ENCODE data around the gene IFITM2. TPM values are rescaled to one million over a fixed set of nuclear protein-coding genes. Genes with fewer than 3 reads are reported as not detected.
"Not testable (repeated sequence)": the region's sequence is repeated elsewhere in the genome, so short reads cannot be mapped to it uniquely, and the experiment has no call there.

Gene IFITM2
- total and polyA plus RNA-seq, 4 donors = 424 to 1,109 (median 768) TPM

DNA sequence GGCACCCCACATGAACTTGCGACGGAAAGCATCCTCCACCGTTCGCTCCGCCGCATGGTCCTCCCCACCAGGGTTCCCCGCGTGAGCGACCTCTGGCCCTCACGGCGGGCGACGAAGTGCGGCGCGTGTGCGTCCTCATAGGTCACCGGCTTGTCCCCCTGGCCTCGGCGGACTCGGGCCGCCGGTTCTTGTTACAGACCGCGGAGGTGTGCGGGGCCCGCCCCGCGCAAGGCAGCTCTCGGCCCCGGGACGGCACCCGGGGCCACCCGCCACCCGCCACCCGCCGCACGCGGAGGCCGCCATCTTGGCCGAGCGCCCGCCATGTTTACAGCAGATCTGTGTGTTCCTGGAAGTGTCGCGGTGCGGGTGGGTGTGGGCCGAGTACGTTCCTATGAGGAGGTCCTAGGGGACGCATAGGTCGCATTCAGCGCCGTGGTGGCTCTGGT, 3.5 kb upstream of the IFITM2 start:
- Histone ChIP-seq H3K4me3 (ENCODE audit: low read length in 2 of 2) (no peak overlapping the region), H3K4me1 (ENCODE audit: control insufficient read depth in 1 of 2, insufficient read depth in 2 of 2, low read length in 2 of 2) (no peaks in the 10 kb centered on the region), H3K27ac (ENCODE audit: low read depth in 1 of 2, low read length in 2 of 2) (no peak overlapping the region), H3K27me3 (ENCODE audit: control insufficient read depth in 1 of 2, insufficient read depth in 2 of 2, low read length in 1 of 2) (no peaks in the 10 kb centered on the region), H3K36me3 (ENCODE audit: control insufficient read depth in 1 of 2, insufficient read depth in 2 of 2, low read length in 1 of 2) (no peaks in the 10 kb centered on the region), H3K9me3 (ENCODE audit: control insufficient read depth, low read length) (no peaks in the 10 kb centered on the region)
- 68 to 76% methylated on average over 51 to 52 of the region's 52 CpGs for WGBS, 2 donors
- ATAC-seq (ENCODE audit: low FRiP score) = no peak
- intact Hi-C loops (cut with DNase I) = loop anchor here in 1 of 2 donors (10.0 kb wide), 1 partner anchor 69 kb away; the partner anchor contains the start of genes PSMD13 and SIRT3
- DNase-seq = no peak

DNA sequence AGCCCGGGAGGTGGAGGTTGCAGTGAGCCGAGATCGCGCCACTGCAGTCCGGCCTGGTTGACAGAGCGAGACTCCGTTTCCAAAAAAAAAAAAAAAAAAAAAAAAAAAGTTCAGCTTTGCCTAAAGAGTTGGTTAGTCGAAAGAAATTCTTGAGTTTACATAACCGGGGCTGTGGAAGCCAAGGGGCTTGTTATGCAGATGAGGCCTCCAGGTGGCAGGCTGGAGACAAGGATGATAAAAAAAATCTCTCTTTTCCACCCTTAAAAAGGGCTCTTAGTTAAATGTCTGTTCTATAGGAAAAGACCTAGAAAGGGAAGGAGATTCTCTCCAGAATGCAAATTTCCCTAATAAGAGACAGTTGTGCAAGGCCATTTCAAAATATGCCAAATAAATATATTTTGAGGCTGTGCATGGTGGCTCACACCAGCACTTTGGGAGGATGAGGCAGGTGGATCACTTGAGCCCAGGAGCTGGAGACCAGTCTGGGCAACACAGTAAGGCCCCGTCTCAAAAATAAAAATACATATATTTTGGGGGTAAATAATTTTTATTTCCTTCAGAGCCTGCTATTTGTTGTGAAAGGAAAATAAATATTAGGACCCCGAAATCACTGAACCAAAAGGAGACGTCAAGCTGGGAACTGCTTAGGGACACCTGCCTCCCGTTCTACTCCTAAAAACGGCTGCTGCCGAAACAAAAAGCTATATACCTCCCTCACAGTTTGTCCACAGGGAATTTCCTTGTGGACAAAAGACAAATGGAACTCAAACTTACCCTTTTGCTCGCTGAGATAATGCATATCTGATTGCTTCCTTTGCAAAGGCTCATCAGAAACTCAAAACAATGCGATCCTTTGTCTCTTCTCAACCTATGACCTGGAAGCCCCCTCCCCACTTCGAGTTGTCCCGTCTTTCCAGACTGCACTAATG, 2.4 kb upstream of the IFITM2 start:
- Histone ChIP-seq H3K9me3 (ENCODE audit: control insufficient read depth, low read length) (no peaks in the 10 kb centered on the region), H3K4me1 (ENCODE audit: control insufficient read depth in 1 of 2, insufficient read depth in 2 of 2, low read length in 2 of 2) (no peaks in the 10 kb centered on the region), H3K27me3 (ENCODE audit: control insufficient read depth in 1 of 2, insufficient read depth in 2 of 2, low read length in 1 of 2) (no peaks in the 10 kb centered on the region), H3K4me3 (ENCODE audit: low read length in 2 of 2) (no peak overlapping the region), H3K36me3 (ENCODE audit: control insufficient read depth in 1 of 2, insufficient read depth in 2 of 2, low read length in 1 of 2) (no peaks in the 10 kb centered on the region), H3K27ac (ENCODE audit: low read depth in 1 of 2, low read length in 2 of 2) (no peak overlapping the region)
- ATAC-seq (ENCODE audit: low FRiP score) = no peak
- intact Hi-C loops (cut with DNase I) = loop anchor here (5.0 to 10.0 kb wide), 2 partner anchors 47 to 70 kb away; partner anchors contain the start of genes PSMD13 (in 1 of the 2) and SIRT3 (in 1 of the 2)
- peak in 1 of 2 donors; percentile 73 for DNase-seq
- 38 to 40% methylated on average over 17 to 19 of the region's 19 CpGs for WGBS, 2 donors

DNA sequence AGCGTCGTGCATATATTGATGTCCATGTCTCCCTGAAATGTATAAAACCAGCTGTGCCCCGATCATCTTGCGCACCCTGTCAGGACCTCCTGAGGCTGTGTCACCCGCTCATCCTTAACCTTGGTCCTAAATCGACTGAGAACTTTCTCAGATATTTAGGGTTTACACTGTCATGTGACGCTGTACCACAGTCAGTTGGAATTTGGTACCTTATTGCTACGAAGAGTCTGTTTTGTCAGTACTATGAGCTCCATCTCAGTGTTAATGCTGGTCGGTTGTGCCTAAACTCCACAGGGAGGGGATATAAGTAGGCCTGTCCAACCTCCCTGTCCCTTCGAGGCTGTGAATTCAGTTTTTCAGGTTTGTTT, 1.8 kb upstream of the IFITM2 start:
- no peak for ATAC-seq (ENCODE audit: low FRiP score)
- intact Hi-C loops (cut with DNase I) = loop anchor here (5.0 to 10.0 kb wide), 2 partner anchors 46 to 71 kb away; partner anchors contain the start of genes PSMD13 (in 1 of the 2) and SIRT3 (in 1 of the 2)
- H3K9me3 ChIP-seq (ENCODE audit: control insufficient read depth, low read length) = no peaks in the 10 kb centered on the region
- H3K36me3 ChIP-seq (ENCODE audit: control insufficient read depth in 1 of 2, insufficient read depth in 2 of 2, low read length in 1 of 2) = no peaks in the 10 kb centered on the region
- no peak overlapping the region for H3K4me3 ChIP-seq (ENCODE audit: low read length in 2 of 2)
- DNase-seq = no peak
- no peaks in the 10 kb centered on the region for H3K27me3 ChIP-seq (ENCODE audit: control insufficient read depth in 1 of 2, insufficient read depth in 2 of 2, low read length in 1 of 2)
- H3K27ac ChIP-seq (ENCODE audit: low read depth in 1 of 2, low read length in 2 of 2) = no peak overlapping the region
- no peaks in the 10 kb centered on the region for H3K4me1 ChIP-seq (ENCODE audit: control insufficient read depth in 1 of 2, insufficient read depth in 2 of 2, low read length in 2 of 2)
- WGBS, 2 donors = 92 to 93% methylated on average over 10 of the region's 10 CpGs

- H3K4me1 ChIP-seq (ENCODE audit: control insufficient read depth in 1 of 2, insufficient read depth in 2 of 2, low read length in 2 of 2) = no peaks in the 10 kb centered on the region
- no peak for DNase-seq
- H3K27ac ChIP-seq (ENCODE audit: low read depth in 1 of 2, low read length in 2 of 2) = no peak overlapping the region
- H3K4me3 ChIP-seq (ENCODE audit: low read length in 2 of 2) = no peak overlapping the region
- no peaks in the 10 kb centered on the region for H3K36me3 ChIP-seq (ENCODE audit: control insufficient read depth in 1 of 2, insufficient read depth in 2 of 2, low read length in 1 of 2)
- ATAC-seq (ENCODE audit: low FRiP score) = no peak
- no peaks in the 10 kb centered on the region for H3K9me3 ChIP-seq (ENCODE audit: control insufficient read depth, low read length)
- H3K27me3 ChIP-seq (ENCODE audit: control insufficient read depth in 1 of 2, insufficient read depth in 2 of 2, low read length in 1 of 2) = no peaks in the 10 kb centered on the region
- intact Hi-C loops (cut with DNase I) = loop anchor here (5.0 to 10.0 kb wide), 2 partner anchors 45 to 72 kb away; partner anchors contain the start of genes PSMD13 (in 1 of the 2) and SIRT3 (in 1 of the 2)
- WGBS, 2 donors = 96 to 98% methylated on average over 17 of the region's 17 CpGs
Observed at GRCh38 chr11:306645-307371, 808 bp upstream of the IFITM2 start.

DNA sequence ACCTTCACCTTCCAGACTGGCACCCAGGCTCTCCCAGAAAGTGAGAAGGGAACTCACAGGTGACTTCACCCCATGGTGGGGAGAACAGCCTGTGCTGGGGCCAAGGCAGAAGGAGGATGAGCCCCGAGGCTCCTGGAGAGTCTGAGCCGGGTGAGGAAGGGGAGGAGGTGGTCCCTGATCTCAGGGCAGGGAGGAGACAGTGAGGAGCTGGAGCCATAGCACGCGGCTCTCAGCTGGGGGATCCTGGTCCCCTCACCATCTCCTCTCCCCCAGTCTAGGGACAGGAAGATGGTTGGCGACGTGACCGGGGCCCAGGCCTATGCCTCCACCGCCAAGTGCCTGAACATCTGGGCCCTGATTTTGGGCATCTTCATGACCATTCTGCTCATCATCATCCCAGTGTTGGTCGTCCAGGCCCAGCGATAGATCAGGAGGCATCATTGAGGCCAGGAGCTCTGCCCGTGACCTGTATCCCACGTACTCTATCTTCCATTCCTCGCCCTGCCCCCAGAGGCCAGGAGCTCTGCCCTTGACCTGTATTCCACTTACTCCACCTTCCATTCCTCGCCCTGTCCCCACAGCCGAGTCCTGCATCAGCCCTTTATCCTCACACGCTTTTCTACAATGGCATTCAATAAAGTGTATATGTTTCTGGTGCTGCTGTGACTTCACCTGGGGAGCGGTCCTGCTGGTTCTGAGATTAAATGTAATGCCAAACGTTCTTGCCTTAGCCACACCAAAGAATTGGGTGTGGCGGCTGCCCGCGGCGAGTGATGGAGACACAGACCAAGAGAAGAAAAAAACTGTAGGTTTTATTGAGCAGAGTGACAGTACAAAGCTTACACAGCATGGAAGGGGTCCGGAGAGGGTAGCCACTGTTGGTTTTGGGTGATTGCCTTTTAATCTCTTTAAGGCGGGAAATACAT, 1.4 kb downstream of the IFITM2 start:
- H3K27ac ChIP-seq (ENCODE audit: low read depth in 1 of 2, low read length in 2 of 2) = peak overlapping the region in 1 of 2 donors; percentile 12
- not testable (repeated sequence) for H3K27me3 ChIP-seq (ENCODE audit: control insufficient read depth in 1 of 2, insufficient read depth in 2 of 2, low read length in 1 of 2); H3K36me3 ChIP-seq (ENCODE audit: control insufficient read depth in 1 of 2, insufficient read depth in 2 of 2, low read length in 1 of 2); DNase-seq; H3K4me1 ChIP-seq (ENCODE audit: control insufficient read depth in 1 of 2, insufficient read depth in 2 of 2, low read length in 2 of 2); H3K9me3 ChIP-seq (ENCODE audit: control insufficient read depth, low read length)
- WGBS, 2 donors = 73% methylated on average over 21 to 24 of the region's 24 CpGs
- peak; percentile 2 for ATAC-seq (ENCODE audit: low FRiP score)
- intact Hi-C loops (cut with DNase I) = loop anchor here (2.0 to 10.0 kb wide), 3 partner anchors 43 to 74 kb away; partner anchors contain the start of genes PSMD13 (in 1 of the 2) and SIRT3 (in 1 of the 2)
- peak overlapping the region in 1 of 2 donors; percentile 46 for H3K4me3 ChIP-seq (ENCODE audit: low read length in 2 of 2)

GRCh38 chr11:309979-310572, 2.5 kb downstream of the IFITM2 start:
- not testable (repeated sequence) for H3K36me3 ChIP-seq (ENCODE audit: control insufficient read depth in 1 of 2, insufficient read depth in 2 of 2, low read length in 1 of 2); H3K4me1 ChIP-seq (ENCODE audit: control insufficient read depth in 1 of 2, insufficient read depth in 2 of 2, low read length in 2 of 2); H3K9me3 ChIP-seq (ENCODE audit: control insufficient read depth, low read length); H3K27me3 ChIP-seq (ENCODE audit: control insufficient read depth in 1 of 2, insufficient read depth in 2 of 2, low read length in 1 of 2); DNase-seq
- ATAC-seq (ENCODE audit: low FRiP score) = peak; percentile 5
- WGBS, 2 donors = 0 to 2% methylated on average over 5 of the region's 18 CpGs
- Histone ChIP-seq H3K27ac (ENCODE audit: low read depth in 1 of 2, low read length in 2 of 2) (peak overlapping the region in 1 of 2 donors; percentile 13), H3K4me3 (ENCODE audit: low read length in 2 of 2) (peak overlapping the region; percentile 39 to 46)
- intact Hi-C loops (cut with DNase I) = loop anchor here (2.0 to 10.0 kb wide), 3 partner anchors 42 to 75 kb away; partner anchors contain the start of genes PSMD13 (in 1 of the 2) and SIRT3 (in 1 of the 2)

- intact Hi-C loops (cut with DNase I); DNase-seq; H3K4me1 ChIP-seq (ENCODE audit: control insufficient read depth in 1 of 2, insufficient read depth in 2 of 2, low read length in 2 of 2); H3K9me3 ChIP-seq (ENCODE audit: control insufficient read depth, low read length); H3K4me3 ChIP-seq (ENCODE audit: low read length in 2 of 2); H3K36me3 ChIP-seq (ENCODE audit: control insufficient read depth in 1 of 2, insufficient read depth in 2 of 2, low read length in 1 of 2); H3K27ac ChIP-seq (ENCODE audit: low read depth in 1 of 2, low read length in 2 of 2); H3K27me3 ChIP-seq (ENCODE audit: control insufficient read depth in 1 of 2, insufficient read depth in 2 of 2, low read length in 1 of 2): not testable (repeated sequence)
- WGBS, 2 donors = 2 to 11% methylated on average over 5 to 10 of the region's 71 CpGs
- peak; percentile 87 for ATAC-seq (ENCODE audit: low FRiP score)
Observed at GRCh38 chr11:311013-311748, 3.6 kb downstream of the IFITM2 start.
